Left ventricle myocardium inferior (tissue), 1 donor: ENCODE data around the gene CTNNA2. TPM values are rescaled to one million over a fixed set of nuclear protein-coding genes. Genes with fewer than 3 reads are reported as not detected.

Experiments
- DNase-seq: peaks from one replicate; pipeline ENCODE4 v3.0.0-alpha.2; 2020
- H3K27ac ChIP-seq: fragments of 200-600 bp; replicated peaks from 2 replicates; pipeline ENCODE4 v1.8.0; 2021
- H3K27me3 ChIP-seq: fragments of 200-600 bp; 2 replicates; pipeline ENCODE4 v1.8.0; 2021; ENCODE audit warnings: low read depth
- H3K36me3 ChIP-seq: fragments of 200-600 bp; 2 replicates; pipeline ENCODE4 v1.8.0; 2021
- H3K4me1 ChIP-seq: fragments of 200-600 bp; 2 replicates; pipeline ENCODE4 v1.8.0; 2021
- H3K4me3 ChIP-seq: fragments of 200-600 bp; 2 replicates; pipeline ENCODE4 v1.8.0; 2021; ENCODE audit warnings: mild to moderate bottlenecking, moderate library complexity
- H3K9me3 ChIP-seq: fragments of 200-600 bp; replicated peaks from 2 replicates; pipeline ENCODE4 v1.8.0; 2021
- intact Hi-C: fragments of 100-400 bp; cut with micrococcal nuclease; formaldehyde crosslinking; loops from one replicate; pipeline ENCODE4 v1.11.0; 2022
- total RNA-seq: library from RNA; stranded (reverse); fragmentation: NEBNext Ultra II Directional; extraction: Animal tissue kit (Norgen Biotek cat#: 25700); gene quantifications from one replicate; pipeline ENCODE4 v1.2.1, GENCODE V29; 2021
- TF ChIP-seq, protein P1 (sequence below): fragments of 200-600 bp; IDR thresholded peaks from 2 replicates; pipeline ENCODE4 v1.8.0; 2021; ENCODE audit warnings: antibody characterized with exemption, mild to moderate bottlenecking, borderline replicate concordance
- donor health status: DM: no; HTN: yes; CAD: no; lungs with severe emphysema.

CTNNA2 gene
- total RNA-seq, 1 donor from 2014 or later = not detected

DNA sequence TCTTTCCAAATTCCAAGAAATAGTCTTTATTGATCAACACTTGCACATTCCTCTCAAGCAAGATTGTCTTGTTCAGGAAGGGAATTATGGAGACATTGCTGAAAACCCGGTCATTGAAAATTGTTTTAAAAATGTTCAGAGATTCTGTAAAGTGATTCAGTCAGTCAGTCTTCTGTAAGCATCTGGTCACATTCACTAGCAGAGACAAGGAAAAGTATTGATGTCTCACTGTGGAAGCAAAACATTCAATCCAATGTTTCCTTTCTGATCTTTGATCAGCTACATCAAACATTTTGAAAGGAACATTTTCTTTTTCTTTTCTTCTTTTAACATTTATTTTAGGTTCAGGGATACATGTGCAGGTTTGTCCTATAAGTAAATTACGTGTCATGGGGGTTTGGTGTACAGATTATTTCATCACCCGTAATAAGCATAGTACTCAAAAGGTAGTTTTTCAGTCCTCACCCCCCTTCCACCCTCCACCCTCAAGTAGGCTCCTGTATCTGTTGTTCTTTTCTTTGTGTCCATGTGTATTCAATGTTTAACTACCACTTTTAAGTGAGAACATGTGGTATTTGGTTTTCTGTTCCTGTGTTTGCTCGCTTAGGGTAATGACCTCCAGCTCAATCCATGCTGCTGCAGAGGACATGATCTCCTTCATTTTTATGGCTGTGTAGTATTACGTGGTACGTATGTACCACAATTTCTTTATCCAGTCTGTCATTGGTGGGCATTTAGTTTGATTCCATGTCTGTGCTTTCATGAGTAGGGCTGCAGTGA lies 61.2 kb downstream of the CTNNA2 start:
- Histone ChIP-seq H3K9me3 (no peaks in the 10 kb centered on the region), H3K27ac (no peak overlapping the region), H3K36me3 (no peaks in the 10 kb centered on the region), H3K4me3 (no peak overlapping the region), H3K27me3 (no peaks in the 10 kb centered on the region), H3K4me1 (no peaks in the 10 kb centered on the region)
- TF ChIP-seq, protein P1, sequence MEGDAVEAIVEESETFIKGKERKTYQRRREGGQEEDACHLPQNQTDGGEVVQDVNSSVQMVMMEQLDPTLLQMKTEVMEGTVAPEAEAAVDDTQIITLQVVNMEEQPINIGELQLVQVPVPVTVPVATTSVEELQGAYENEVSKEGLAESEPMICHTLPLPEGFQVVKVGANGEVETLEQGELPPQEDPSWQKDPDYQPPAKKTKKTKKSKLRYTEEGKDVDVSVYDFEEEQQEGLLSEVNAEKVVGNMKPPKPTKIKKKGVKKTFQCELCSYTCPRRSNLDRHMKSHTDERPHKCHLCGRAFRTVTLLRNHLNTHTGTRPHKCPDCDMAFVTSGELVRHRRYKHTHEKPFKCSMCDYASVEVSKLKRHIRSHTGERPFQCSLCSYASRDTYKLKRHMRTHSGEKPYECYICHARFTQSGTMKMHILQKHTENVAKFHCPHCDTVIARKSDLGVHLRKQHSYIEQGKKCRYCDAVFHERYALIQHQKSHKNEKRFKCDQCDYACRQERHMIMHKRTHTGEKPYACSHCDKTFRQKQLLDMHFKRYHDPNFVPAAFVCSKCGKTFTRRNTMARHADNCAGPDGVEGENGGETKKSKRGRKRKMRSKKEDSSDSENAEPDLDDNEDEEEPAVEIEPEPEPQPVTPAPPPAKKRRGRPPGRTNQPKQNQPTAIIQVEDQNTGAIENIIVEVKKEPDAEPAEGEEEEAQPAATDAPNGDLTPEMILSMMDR = no peak
- intact Hi-C loops = no loop called here
- no peak for DNase-seq

DNA sequence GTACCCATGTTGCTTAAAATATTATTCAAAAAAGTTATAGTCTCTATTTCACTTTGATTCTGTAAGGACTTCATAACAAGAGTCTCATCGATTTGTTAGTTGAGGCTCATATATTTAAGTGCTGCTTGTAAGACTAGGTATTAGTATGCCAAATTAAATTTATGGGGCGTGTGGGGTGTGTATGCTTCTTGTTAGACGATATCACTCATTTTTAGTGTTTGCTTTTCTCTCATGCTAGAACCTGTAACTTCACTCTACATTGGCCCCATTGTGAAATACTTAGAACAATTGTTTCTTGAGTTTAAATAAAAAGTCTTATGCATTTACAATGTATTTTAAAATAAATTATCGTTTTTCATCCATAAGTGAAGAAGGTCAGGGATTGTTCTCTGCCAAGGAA lies 63.6 kb downstream of the CTNNA2 start:
- no peak overlapping the region for H3K27ac ChIP-seq
- H3K36me3 ChIP-seq = no peaks in the 10 kb centered on the region
- H3K9me3 ChIP-seq = no peaks in the 10 kb centered on the region
- no peak for DNase-seq
- intact Hi-C loops = no loop called here
- TF ChIP-seq, protein P1 = no peak
- no peaks in the 10 kb centered on the region for H3K4me1 ChIP-seq
- H3K4me3 ChIP-seq = no peak overlapping the region
- no peaks in the 10 kb centered on the region for H3K27me3 ChIP-seq

DNA sequence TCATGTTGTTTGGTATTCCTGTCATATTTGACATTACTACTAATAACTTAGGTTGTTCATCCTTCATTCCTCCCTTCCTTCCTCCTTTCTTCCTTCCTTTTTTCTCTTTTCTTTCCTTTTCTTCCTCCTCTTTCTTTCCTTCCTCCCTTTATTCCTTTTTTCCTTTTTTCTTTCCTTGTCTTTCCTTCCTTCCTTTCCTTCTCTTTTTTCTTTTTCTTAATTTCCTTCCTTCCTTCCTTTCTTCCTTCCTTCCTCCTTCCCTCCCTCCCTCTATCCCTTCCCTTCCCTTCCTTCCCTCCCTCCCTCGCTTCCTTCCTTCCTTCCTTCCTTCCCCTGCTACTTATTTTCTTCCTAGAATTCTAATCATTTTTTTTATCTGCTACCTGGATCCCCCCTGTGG lies 66.1 kb downstream of the CTNNA2 start:
- Histone ChIP-seq H3K27me3 (no peaks in the 10 kb centered on the region), H3K4me1 (no peaks in the 10 kb centered on the region), H3K9me3 (no peaks in the 10 kb centered on the region), H3K36me3 (no peaks in the 10 kb centered on the region), H3K27ac (no peak overlapping the region), H3K4me3 (no peak overlapping the region)
- TF ChIP-seq, protein P1 = no peak
- DNase-seq = no peak
- intact Hi-C loops = no loop called here

DNA sequence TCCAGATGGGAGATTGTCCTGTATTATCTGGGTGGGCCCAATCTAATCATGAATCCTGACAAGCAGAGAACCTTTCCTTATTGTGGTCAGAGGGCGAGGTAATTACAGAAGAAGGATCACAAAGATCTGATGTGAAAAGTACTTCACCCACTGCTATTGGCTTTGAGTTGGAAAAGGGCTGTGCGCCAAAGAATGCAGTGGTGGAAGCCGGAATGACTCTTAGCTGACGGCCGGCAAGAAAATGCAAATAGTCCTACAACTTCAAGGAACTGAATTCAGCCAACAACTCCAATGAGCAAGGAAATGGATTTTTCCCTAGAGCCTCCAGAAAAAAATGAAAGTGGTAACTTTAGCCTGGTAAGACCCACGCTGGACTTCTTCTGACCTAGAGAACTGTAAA lies 67.3 kb downstream of the CTNNA2 start:
- Histone ChIP-seq H3K4me3 (no peak overlapping the region), H3K27me3 (no peaks in the 10 kb centered on the region), H3K27ac (no peak overlapping the region), H3K4me1 (no peaks in the 10 kb centered on the region), H3K9me3 (no peaks in the 10 kb centered on the region), H3K36me3 (no peaks in the 10 kb centered on the region)
- TF ChIP-seq, protein P1 = no peak
- intact Hi-C loops = no loop called here
- no peak for DNase-seq

DNA sequence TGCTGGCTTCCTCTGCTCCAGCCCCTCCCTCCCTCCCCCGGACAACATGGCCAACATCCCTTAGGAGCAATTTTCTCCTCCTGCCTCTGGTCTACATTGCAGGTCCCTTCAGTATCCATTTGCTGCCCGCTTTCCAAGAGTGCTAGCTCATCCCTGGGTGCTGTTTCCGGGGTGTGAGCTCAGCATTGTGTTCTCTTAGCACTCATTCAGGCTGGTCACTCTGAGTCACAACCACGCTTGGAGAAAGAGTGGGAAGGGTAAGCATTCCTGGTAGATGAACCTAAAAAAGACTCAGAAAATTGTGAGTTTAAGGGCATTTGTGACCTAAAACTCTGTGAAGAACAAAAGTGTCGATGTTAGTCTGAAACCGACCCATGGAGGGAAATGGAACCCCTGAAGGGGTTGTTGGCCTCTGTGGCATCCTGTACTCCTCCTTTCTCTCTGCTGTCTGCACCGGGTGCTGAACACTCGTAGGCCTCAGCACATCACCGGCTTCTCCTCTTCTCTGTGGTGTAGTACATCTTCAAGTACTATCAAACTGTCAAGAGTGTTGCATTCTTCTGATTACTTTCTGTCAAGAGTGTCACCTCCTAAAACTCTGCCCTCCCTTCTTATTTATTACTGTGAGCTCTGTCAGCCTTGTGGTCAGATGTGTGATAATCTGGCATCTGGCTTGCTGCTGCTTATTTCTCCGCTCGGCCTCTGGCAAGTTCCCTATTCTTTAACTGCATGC lies 73.0 kb downstream of the CTNNA2 start:
- Histone ChIP-seq H3K27me3 (no peaks in the 10 kb centered on the region), H3K4me3 (no peak overlapping the region), H3K27ac (no peak overlapping the region), H3K4me1 (no peaks in the 10 kb centered on the region), H3K9me3 (no peaks in the 10 kb centered on the region), H3K36me3 (no peaks in the 10 kb centered on the region)
- DNase-seq = no peak
- intact Hi-C loops = no loop called here
- TF ChIP-seq, protein P1 = no peak
